NCI-H1436 (cell line): Measurements from ENCODE around the gene P4HB.
A peak's percentile ranks its signal among the peaks of the same experiment; 100 is the strongest.

Experiments
- DNase-seq: peaks from one replicate; lab custom pipeline; 2025; lab: John Stamatoyannopoulos, UW

P4HB gene

GRCh38 chr17:81898029-81898866 is 37.9 kb upstream of the P4HB start:
- DNase-seq, result no peak

- no peak for DNase-seq
Observed at GRCh38 chr17:81895400-81895799, 35.1 kb upstream of the P4HB start.

- DNase-seq, result no peak
Observed at GRCh38 chr17:81891303-81891552, 30.9 kb upstream of the P4HB start.

- DNase-seq, result no peak
Observed at GRCh38 chr17:81890447-81891302, 30.3 kb upstream of the P4HB start.

GRCh38 chr17:81889602-81890001 is 29.3 kb upstream of the P4HB start:
- no peak for DNase-seq

- DNase-seq, result no peak
Observed at GRCh38 chr17:81888988-81889595, 28.8 kb upstream of the P4HB start.

GRCh38 chr17:81888105-81888987 is 28.0 kb upstream of the P4HB start:
- no peak for DNase-seq

- no peak for DNase-seq
Observed at GRCh38 chr17:81885869-81886548, 25.7 kb upstream of the P4HB start.

- no peak for DNase-seq
Observed at GRCh38 chr17:81885454-81885853, 25.1 kb upstream of the P4HB start.

GRCh38 chr17:81884968-81885367 is 24.6 kb upstream of the P4HB start:
- no peak for DNase-seq

- no peak for DNase-seq
Observed at GRCh38 chr17:81884520-81884919, 24.2 kb upstream of the P4HB start.

GRCh38 chr17:81879121-81879520 is 18.8 kb upstream of the P4HB start:
- no peak for DNase-seq

GRCh38 chr17:81878294-81878693 is 18.0 kb upstream of the P4HB start:
- DNase-seq, result no peak

- no peak for DNase-seq
Observed at GRCh38 chr17:81877569-81877968, 17.2 kb upstream of the P4HB start.

- DNase-seq, result peak; percentile 95
Observed at GRCh38 chr17:81871387-81872230, 11.3 kb upstream of the P4HB start.

- DNase-seq, result no peak
Observed at GRCh38 chr17:81870981-81871386, 10.6 kb upstream of the P4HB start, which contains the start of gene ARHGDIA. Gene ARHGDIA (minus strand): TSS chr17:81871337. CDS start chr17:81869930, 1,407 bp downstream.

- DNase-seq, result no peak
Observed at GRCh38 chr17:81870131-81870980, 10.0 kb upstream of the P4HB start.

GRCh38 chr17:81869221-81870130 is 9.1 kb upstream of the P4HB start:
- no peak for DNase-seq
